ENCODE measurements around the gene CLEC3B.
"Not testable (repeated sequence)": the region's sequence is repeated elsewhere in the genome, so short reads cannot be mapped to it uniquely, and the experiment has no call there.

The CLEC3B gene

GRCh38 chr3:44983484-44983941, 42.6 kb upstream of the CLEC3B start:
- Histone ChIP-seq H3K4me3 (ENCODE audit: low read length, poor library complexity, severe bottlenecking) (no peak overlapping the region), H3K27me3 (ENCODE audit: insufficient read depth, low read length, poor library complexity, severe bottlenecking) (no peaks in the 10 kb centered on the region), H3K4me1 (ENCODE audit: insufficient read depth, low read length, poor library complexity, severe bottlenecking) (peaks cover 57% of the 10 kb centered on the region), H3K36me3 (ENCODE audit: insufficient read depth, low read length) (no peaks in the 10 kb centered on the region), H3K79me2 (ENCODE audit: insufficient read depth, low read length) (peaks cover 77% of the 10 kb centered on the region), H3K9me3 (ENCODE audit: insufficient read depth, low read depth, low read length) (no peaks in the 10 kb centered on the region), H3K4me2 (ENCODE audit: low read depth, low read length, poor library complexity, severe bottlenecking) (peak overlapping the region; percentile 26), H3F3A (ENCODE audit: low read depth) (no peaks in the 10 kb centered on the region), H4K20me1 (ENCODE audit: insufficient read depth, low read length, poor library complexity, severe bottlenecking) (peaks cover 61% of the 10 kb centered on the region), H3K9me2 (replicated peaks; ENCODE audit: low read depth, low read length) (no peaks in the 10 kb centered on the region), H3K9ac (ENCODE audit: low read depth, low read length, poor library complexity, severe bottlenecking) (no peak overlapping the region), H2AFZ (ENCODE audit: low read length) (no peak overlapping the region)
- TF ChIP-seq CTCF (conservative IDR thresholded peaks at IDR 0.05; ENCODE audit: low read length) = no peak

DNA sequence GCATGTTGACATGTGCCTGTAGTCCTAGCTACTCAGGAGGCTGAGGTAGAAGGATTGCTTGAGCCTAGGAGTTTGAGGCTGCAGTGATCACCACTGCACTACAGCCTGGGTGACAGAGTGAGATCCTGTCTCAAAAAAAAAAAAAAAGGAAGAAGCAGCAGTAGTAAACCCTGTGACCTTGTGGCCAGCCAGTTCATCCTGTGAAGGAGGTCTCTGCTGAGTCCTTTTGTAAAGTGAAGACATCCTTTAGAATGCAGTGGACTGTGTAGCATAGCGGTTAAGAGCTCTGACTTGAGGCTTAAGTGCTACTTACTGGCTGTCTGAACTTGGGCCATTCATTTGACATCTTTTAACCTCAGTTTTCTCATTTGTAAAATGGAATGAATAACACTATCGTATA, 41.8 kb upstream of the CLEC3B start:
- H3K79me2 ChIP-seq (ENCODE audit: insufficient read depth, low read length) = peaks cover 77% of the 10 kb centered on the region

DNA sequence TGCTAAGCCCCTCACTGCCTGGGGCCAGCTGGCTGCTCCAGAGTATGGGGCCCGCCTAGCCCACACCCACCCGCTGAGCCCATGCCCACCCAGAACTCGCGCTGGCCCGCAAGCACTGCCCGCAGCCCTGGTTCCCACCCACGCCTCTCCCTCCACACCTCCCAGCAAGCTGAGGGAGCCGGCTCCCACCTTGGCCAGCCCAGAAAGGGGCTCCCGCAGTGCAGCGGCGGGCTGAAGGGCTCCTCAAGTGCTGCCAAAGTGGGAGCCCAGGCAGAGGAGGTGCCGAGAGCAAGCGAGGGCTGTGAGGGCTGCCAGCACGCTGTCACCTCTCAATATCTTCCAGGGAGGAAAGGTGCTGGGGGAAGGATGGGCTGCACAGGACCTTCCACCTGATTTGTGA, 39.8 kb upstream of the CLEC3B start:
- H3K27me3 ChIP-seq (ENCODE audit: insufficient read depth, low read length, poor library complexity, severe bottlenecking); H3K9ac ChIP-seq (ENCODE audit: low read depth, low read length, poor library complexity, severe bottlenecking); H3K4me2 ChIP-seq (ENCODE audit: low read depth, low read length, poor library complexity, severe bottlenecking); H3F3A ChIP-seq (ENCODE audit: low read depth); H3K9me2 ChIP-seq (replicated peaks; ENCODE audit: low read depth, low read length); H3K4me3 ChIP-seq (ENCODE audit: low read length, poor library complexity, severe bottlenecking); H3K9me3 ChIP-seq (ENCODE audit: insufficient read depth, low read depth, low read length); H2AFZ ChIP-seq (ENCODE audit: low read length): not testable (repeated sequence)
- H4K20me1 ChIP-seq (ENCODE audit: insufficient read depth, low read length, poor library complexity, severe bottlenecking) = peaks cover 41% of the 10 kb centered on the region
- peaks cover 18% of the 10 kb centered on the region; the same call in 1 of the 2 replicates for H3K36me3 ChIP-seq (ENCODE audit: insufficient read depth, low read length)
- peaks cover 28% of the 10 kb centered on the region for H3K4me1 ChIP-seq (ENCODE audit: insufficient read depth, low read length, poor library complexity, severe bottlenecking)
- H3K79me2 ChIP-seq (ENCODE audit: insufficient read depth, low read length) = peaks cover 61% of the 10 kb centered on the region

More for the DNA sequence above, 41.8 kb upstream of the CLEC3B start:
- Histone ChIP-seq H3K9me2 (replicated peaks; ENCODE audit: low read depth, low read length) (no peaks in the 10 kb centered on the region), H3K4me3 (ENCODE audit: low read length, poor library complexity, severe bottlenecking) (no peak overlapping the region), H3K36me3 (ENCODE audit: insufficient read depth, low read length) (no peaks in the 10 kb centered on the region; the same call in 1 of the 2 replicates), H3F3A (ENCODE audit: low read depth) (no peaks in the 10 kb centered on the region), H4K20me1 (ENCODE audit: insufficient read depth, low read length, poor library complexity, severe bottlenecking) (peaks cover 58% of the 10 kb centered on the region), H3K9ac (ENCODE audit: low read depth, low read length, poor library complexity, severe bottlenecking) (no peak overlapping the region), H2AFZ (ENCODE audit: low read length) (no peak overlapping the region), H3K4me2 (ENCODE audit: low read depth, low read length, poor library complexity, severe bottlenecking) (peak overlapping the region; percentile 26), H3K4me1 (ENCODE audit: insufficient read depth, low read length, poor library complexity, severe bottlenecking) (peaks cover 48% of the 10 kb centered on the region), H3K9me3 (ENCODE audit: insufficient read depth, low read depth, low read length) (no peaks in the 10 kb centered on the region), H3K27me3 (ENCODE audit: insufficient read depth, low read length, poor library complexity, severe bottlenecking) (no peaks in the 10 kb centered on the region)
- no peak for TF ChIP-seq EZH2phosphoT487 (IDR thresholded peaks at IDR 0.05; ENCODE audit: borderline replicate concordance)
- no peak for TF ChIP-seq CTCF (conservative IDR thresholded peaks at IDR 0.05; ENCODE audit: low read length)

DNA sequence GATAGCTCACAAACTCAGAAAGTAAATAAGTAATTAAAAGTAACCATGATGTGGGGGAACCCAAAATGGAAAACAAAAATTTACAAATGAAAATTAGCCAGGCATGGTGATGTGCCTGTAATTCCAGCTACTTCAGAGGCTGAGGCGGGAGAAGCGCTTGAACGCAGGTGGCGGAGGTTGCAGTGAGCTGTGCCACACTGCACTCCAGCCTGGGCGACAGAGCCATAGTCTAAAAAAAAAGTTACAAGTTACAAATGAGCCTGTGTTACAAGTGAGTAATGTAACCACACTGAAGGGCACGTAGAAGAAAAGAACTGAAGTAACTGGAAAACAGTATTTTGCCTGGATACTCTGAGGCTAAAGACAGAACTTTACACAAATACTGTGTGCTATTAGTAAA, 38.8 kb upstream of the CLEC3B start:
- TF ChIP-seq CTCF (conservative IDR thresholded peaks at IDR 0.05; ENCODE audit: low read length) (no peak), EZH2phosphoT487 (IDR thresholded peaks at IDR 0.05; ENCODE audit: borderline replicate concordance) (no peak)
- Histone ChIP-seq H3K9me2 (replicated peaks; ENCODE audit: low read depth, low read length) (no peaks in the 10 kb centered on the region), H4K20me1 (ENCODE audit: insufficient read depth, low read length, poor library complexity, severe bottlenecking) (peaks cover 38% of the 10 kb centered on the region), H3K9ac (ENCODE audit: low read depth, low read length, poor library complexity, severe bottlenecking) (no peak overlapping the region), H3K36me3 (ENCODE audit: insufficient read depth, low read length) (peaks cover 28% of the 10 kb centered on the region; the same call in 1 of the 2 replicates), H2AFZ (ENCODE audit: low read length) (no peak overlapping the region), H3K4me1 (ENCODE audit: insufficient read depth, low read length, poor library complexity, severe bottlenecking) (peaks cover 21% of the 10 kb centered on the region), H3K27me3 (ENCODE audit: insufficient read depth, low read length, poor library complexity, severe bottlenecking) (no peaks in the 10 kb centered on the region), H3K4me3 (ENCODE audit: low read length, poor library complexity, severe bottlenecking) (no peak overlapping the region), H3K79me2 (ENCODE audit: insufficient read depth, low read length) (peaks cover 51% of the 10 kb centered on the region), H3K9me3 (ENCODE audit: insufficient read depth, low read depth, low read length) (no peaks in the 10 kb centered on the region), H3F3A (ENCODE audit: low read depth) (no peaks in the 10 kb centered on the region), H3K4me2 (ENCODE audit: low read depth, low read length, poor library complexity, severe bottlenecking) (no peak overlapping the region)

Data from Loucy (cell line).